GM12873 (cell line): ENCODE results near the gene LNX1.

ENCODE experiments used
- TF ChIP-seq, protein P1 (sequence below): IDR thresholded peaks from 2 replicates; pipeline ENCODE4 v1.5.1; 2012; ENCODE audit warnings: low read depth, mild to moderate bottlenecking, moderate library complexity, low read length, control low read depth; ENCODE audit not compliant: insufficient read depth; ENCODE audit errors: missing control alignments

The LNX1 gene

GRCh38 chr4:53511014-53511413, 80.3 kb downstream of the LNX1 start:
- TF ChIP-seq, protein P1, sequence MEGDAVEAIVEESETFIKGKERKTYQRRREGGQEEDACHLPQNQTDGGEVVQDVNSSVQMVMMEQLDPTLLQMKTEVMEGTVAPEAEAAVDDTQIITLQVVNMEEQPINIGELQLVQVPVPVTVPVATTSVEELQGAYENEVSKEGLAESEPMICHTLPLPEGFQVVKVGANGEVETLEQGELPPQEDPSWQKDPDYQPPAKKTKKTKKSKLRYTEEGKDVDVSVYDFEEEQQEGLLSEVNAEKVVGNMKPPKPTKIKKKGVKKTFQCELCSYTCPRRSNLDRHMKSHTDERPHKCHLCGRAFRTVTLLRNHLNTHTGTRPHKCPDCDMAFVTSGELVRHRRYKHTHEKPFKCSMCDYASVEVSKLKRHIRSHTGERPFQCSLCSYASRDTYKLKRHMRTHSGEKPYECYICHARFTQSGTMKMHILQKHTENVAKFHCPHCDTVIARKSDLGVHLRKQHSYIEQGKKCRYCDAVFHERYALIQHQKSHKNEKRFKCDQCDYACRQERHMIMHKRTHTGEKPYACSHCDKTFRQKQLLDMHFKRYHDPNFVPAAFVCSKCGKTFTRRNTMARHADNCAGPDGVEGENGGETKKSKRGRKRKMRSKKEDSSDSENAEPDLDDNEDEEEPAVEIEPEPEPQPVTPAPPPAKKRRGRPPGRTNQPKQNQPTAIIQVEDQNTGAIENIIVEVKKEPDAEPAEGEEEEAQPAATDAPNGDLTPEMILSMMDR: no peak

GRCh38 chr4:53510321-53510720, 81.0 kb downstream of the LNX1 start:
- TF ChIP-seq, protein P1: no peak

DNA sequence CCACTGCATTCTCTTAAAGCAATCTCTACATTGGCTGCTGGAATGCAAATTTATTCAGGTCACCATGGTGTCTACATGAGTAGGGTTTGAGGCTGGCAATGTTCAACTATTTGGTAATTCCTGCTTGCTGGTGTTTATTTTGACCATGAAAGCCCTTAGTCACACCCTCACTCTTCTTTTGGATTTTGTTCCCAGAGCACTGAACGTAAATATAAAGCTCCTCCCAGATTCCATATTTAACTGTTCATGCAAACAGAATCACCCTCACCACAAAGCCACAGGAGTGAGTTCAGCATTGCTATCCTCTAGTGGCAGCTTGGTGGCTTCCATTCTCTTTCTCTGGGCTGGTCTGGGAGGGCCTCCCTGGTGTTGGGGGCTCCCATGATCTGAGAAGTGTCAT, 82.8 kb downstream of the LNX1 start:
- TF ChIP-seq, protein P1: no peak

DNA sequence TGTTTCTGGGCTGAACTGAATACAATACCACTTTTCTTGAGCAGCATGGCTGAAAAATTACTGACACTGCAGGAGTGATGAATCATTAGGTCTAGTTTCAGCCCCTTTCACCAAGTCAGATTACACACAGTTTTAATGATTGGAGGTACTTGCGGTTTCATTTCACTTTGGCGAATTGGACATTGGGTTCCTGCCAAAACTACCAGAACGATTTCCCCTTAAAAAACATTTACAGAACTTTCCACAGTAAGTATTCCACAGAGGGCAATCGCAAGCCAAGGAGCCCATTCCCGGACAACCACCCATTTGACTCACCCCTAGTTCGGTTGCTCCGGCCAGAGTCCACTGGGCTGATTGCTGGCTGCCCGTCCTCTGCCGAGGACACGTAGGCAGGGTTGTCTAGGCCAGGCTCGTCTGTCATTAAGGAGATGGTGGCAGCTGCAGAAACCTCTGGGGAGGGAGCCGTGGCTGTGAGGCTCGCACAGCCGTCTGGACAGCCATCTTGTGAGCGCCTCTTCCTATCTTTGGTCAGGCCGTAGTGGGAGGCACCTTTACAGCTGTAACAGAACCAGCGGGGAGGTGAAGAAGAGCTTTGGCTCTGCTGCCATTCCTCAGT, 83.5 kb downstream of the LNX1 start:
- TF ChIP-seq, protein P1: no peak

DNA sequence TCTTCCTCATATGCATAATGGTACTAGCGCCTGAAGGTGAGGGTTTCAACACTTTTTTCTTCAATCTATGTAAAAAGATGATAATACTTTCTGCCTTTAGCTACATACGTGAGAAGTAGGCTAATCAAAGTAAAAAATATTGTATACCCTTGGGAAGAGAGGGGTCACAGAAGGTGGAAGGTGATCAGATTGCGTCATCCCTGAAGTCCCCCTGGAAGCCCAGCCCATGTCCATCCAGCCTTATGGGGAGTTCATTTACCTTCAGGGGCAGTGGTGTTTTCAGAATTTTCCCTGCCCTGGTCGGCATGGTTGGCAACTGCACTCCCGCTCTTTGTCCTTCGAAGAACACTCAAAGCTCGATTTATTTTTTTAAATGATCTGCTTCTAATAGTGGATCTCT, 84.2 kb downstream of the LNX1 start:
- TF ChIP-seq, protein P1: no peak

DNA sequence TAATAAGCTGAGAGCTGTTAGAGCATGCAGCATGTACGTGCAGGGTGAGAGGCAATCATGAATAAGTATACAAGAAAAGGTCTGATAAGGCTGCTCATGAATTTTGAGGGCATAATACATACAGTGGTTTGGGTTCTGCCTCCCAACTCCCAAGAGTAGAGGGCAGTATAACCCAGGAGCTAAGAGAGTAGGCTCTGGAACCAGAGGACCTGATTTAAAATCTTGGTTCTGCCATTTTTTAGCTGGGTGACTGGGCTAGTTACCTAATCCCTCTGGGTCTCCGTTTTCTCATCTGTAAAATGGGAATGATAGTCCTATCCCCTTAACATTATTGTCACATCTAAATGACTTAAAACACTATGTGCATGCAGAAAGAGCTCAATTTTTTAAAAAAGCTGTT, 85.3 kb downstream of the LNX1 start:
- TF ChIP-seq, protein P1: peak; percentile 6

- TF ChIP-seq, protein P1: no peak
Measured at GRCh38 chr4:53502094-53502493, 89.2 kb downstream of the LNX1 start.
